Neural cell (in vitro differentiated cells): Measurements from ENCODE around the gene CDKAL1. TPM values are rescaled to one million over a fixed set of nuclear protein-coding genes. Genes with fewer than 3 reads are reported as not detected.

Experiments
- H2AFZ ChIP-seq: fragments of 200-600, 300-800 bp; sonication (generic), shearing (Covaris generic); 2 replicates; pipeline ENCODE4 v1.6.0; 2014; ENCODE audit warnings: low read depth, mild to moderate bottlenecking, antibody characterized with exemption, low read length, moderate library complexity
- H3F3A ChIP-seq: fragments of 200-600 bp; shearing (Covaris generic); 2 replicates; pipeline ENCODE4 v1.6.1; 2016; ENCODE audit warnings: mild to moderate bottlenecking, moderate library complexity, mixed read lengths, antibody characterized with exemption, low read length; ENCODE audit not compliant: insufficient read depth, poor library complexity, severe bottlenecking
- H3K27ac ChIP-seq: fragments of 200-600, 300-800 bp; sonication (generic), shearing (Covaris generic); 2 replicates; pipeline ENCODE4 v1.5.1; 2014; ENCODE audit warnings: mild to moderate bottlenecking, low read length, moderate library complexity
- H3K27me3 ChIP-seq: fragments of 300-800, 200-600 bp; sonication (generic), shearing (Covaris generic); 2 replicates; pipeline ENCODE4 v1.6.0; 2014; ENCODE audit warnings: mild to moderate bottlenecking, low read depth, low read length, moderate library complexity; ENCODE audit not compliant: insufficient read depth
- H3K36me3 ChIP-seq: fragments of 300-800, 200-600 bp; sonication (generic), shearing (Covaris generic); 2 replicates; pipeline ENCODE4 v1.5.1; 2014; ENCODE audit warnings: mild to moderate bottlenecking, antibody characterized with exemption, low read length, moderate library complexity; ENCODE audit not compliant: insufficient read depth
- H3K4me2 ChIP-seq: fragments of 300-800, 200-600 bp; sonication (generic), shearing (Covaris generic); 2 replicates; pipeline ENCODE4 v1.6.0; 2014; ENCODE audit warnings: mild to moderate bottlenecking, low read length
- H3K4me3 ChIP-seq: fragments of 300-800, 200-600 bp; sonication (generic), shearing (Covaris generic); 2 replicates; pipeline ENCODE4 v1.5.1; 2014; ENCODE audit warnings: mild to moderate bottlenecking, low read length, moderate library complexity
- H3K79me2 ChIP-seq: fragments of 200-600 bp; shearing (Covaris generic); replicated peaks from 2 replicates; pipeline ENCODE4 v1.6.0; 2014; ENCODE audit warnings: mild to moderate bottlenecking, low read length, moderate library complexity; ENCODE audit not compliant: insufficient read depth
- H3K9ac ChIP-seq: fragments of 300-800, 200-600 bp; sonication (generic), shearing (Covaris generic); 2 replicates; pipeline ENCODE4 v1.6.1; 2016; ENCODE audit warnings: mild to moderate bottlenecking, low read length, mixed read lengths
- H3K9me2 ChIP-seq: fragments of 200-600 bp; shearing (Covaris generic); 2 replicates; pipeline ENCODE4 v1.6.1; 2016; ENCODE audit warnings: mild to moderate bottlenecking, low read length, mixed read lengths; ENCODE audit not compliant: insufficient read depth
- H3K9me3 ChIP-seq: fragments of 200-600, 300-800 bp; sonication (generic), shearing (Covaris generic); 2 replicates; pipeline ENCODE4 v1.6.1; 2016; ENCODE audit warnings: mild to moderate bottlenecking, mixed run types, low read length, moderate library complexity, mixed read lengths
- H4K20me1 ChIP-seq: fragments of 200-600 bp; shearing (Covaris generic); 2 replicates; pipeline ENCODE4 v1.6.1; 2016; ENCODE audit warnings: mild to moderate bottlenecking, mixed run types; ENCODE audit not compliant: insufficient read depth
- EP300 ChIP-seq: fragments of 450-650 bp; conservative IDR thresholded peaks from 2 replicates; pipeline ENCODE4 v1.6.1; 2014; ENCODE audit warnings: antibody characterized with exemption, mild to moderate bottlenecking, moderate library complexity; ENCODE audit not compliant: poor library complexity, severe bottlenecking
- EZH2 ChIP-seq: fragments of 200-600, 300-800 bp; shearing (Covaris generic), sonication (generic); IDR thresholded peaks from 2 replicates; pipeline ENCODE4 v1.6.1; 2014; ENCODE audit warnings: antibody characterized with exemption, low read length, borderline replicate concordance, mild to moderate bottlenecking; ENCODE audit not compliant: insufficient read depth, poor library complexity, severe bottlenecking
- MXI1 ChIP-seq: fragments of 450-650 bp; conservative IDR thresholded peaks from 2 replicates; pipeline ENCODE4 v1.6.1; 2014; ENCODE audit warnings: antibody characterized with exemption, mild to moderate bottlenecking; ENCODE audit not compliant: poor library complexity, severe bottlenecking
- POLR2AphosphoS5 ChIP-seq: IDR thresholded peaks from 2 replicates; pipeline ENCODE4 v1.6.1; 2012
- RAD21 ChIP-seq: fragments of 450-650 bp; conservative IDR thresholded peaks from 2 replicates; pipeline ENCODE4 v1.6.1; 2014; ENCODE audit warnings: antibody characterized with exemption, mild to moderate bottlenecking, moderate library complexity
- SMC3 ChIP-seq: fragments of 450-650 bp; conservative IDR thresholded peaks from 2 replicates; pipeline ENCODE4 v1.6.1; 2014; ENCODE audit warnings: antibody characterized with exemption, mild to moderate bottlenecking, moderate library complexity; ENCODE audit not compliant: poor library complexity
- TAF1 ChIP-seq: IDR thresholded peaks from 2 replicates; pipeline ENCODE4 v1.6.1; 2012; ENCODE audit warnings: low read depth
- polyA plus RNA-seq: library from polyadenylated mRNA; depleted of rRNA; stranded (reverse); fragments of >200 nt; gene quantifications from 2 replicates; pipeline ENCODE4 v1.2.3, GENCODE V29; 2014
- TF ChIP-seq, protein P1 (sequence below): IDR thresholded peaks from 2 replicates; pipeline ENCODE4 v1.6.1; 2012; ENCODE audit warnings: borderline replicate concordance
- TF ChIP-seq, protein P2 (sequence below): fragments of 450-650 bp; IDR thresholded peaks from 2 replicates; pipeline ENCODE4 v1.5.1; 2014; ENCODE audit warnings: antibody characterized with exemption, mild to moderate bottlenecking, moderate library complexity; ENCODE audit not compliant: poor library complexity, severe bottlenecking

The CDKAL1 gene
- polyA plus RNA-seq, 1 donor from 2014 or later: 10.7 TPM

DNA sequence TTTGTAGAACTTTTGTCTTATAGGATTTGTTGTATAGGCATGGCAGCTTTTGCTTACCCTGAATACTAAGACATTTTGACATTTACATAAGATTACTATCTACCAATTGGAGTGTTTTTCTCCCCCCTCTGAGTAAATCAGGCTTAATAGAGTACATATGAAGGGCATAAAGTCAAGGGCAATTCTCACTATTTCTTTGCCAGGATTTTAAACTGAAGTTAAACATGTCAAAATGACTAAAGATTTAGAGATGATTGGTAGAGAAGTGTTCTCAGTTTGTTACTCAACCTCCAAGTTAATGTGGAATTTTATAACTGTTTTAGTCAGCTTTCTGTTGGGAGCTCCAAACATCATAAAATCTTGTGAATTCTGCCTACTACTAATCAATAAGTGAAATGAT lies 157.8 kb downstream of the CDKAL1 start:
- Histone ChIP-seq H3K4me2 (no peak overlapping the region), H3K9ac (no peak overlapping the region), H3F3A (no peaks in the 10 kb centered on the region), H3K9me2 (no peaks in the 10 kb centered on the region), H4K20me1 (no peaks in the 10 kb centered on the region), H3K36me3 (no peaks in the 10 kb centered on the region), H3K9me3 (no peaks in the 10 kb centered on the region), H3K27ac (no peak overlapping the region), H2AFZ (no peak overlapping the region), H3K79me2 (no peaks in the 10 kb centered on the region), H3K27me3 (no peaks in the 10 kb centered on the region), H3K4me3 (no peak overlapping the region)
- TF ChIP-seq MXI1 (no peak), EP300 (no peak), RAD21 (no peak), EZH2 (no peak), SMC3 (no peak), TAF1 (no peak)
- TF ChIP-seq, protein P1, sequence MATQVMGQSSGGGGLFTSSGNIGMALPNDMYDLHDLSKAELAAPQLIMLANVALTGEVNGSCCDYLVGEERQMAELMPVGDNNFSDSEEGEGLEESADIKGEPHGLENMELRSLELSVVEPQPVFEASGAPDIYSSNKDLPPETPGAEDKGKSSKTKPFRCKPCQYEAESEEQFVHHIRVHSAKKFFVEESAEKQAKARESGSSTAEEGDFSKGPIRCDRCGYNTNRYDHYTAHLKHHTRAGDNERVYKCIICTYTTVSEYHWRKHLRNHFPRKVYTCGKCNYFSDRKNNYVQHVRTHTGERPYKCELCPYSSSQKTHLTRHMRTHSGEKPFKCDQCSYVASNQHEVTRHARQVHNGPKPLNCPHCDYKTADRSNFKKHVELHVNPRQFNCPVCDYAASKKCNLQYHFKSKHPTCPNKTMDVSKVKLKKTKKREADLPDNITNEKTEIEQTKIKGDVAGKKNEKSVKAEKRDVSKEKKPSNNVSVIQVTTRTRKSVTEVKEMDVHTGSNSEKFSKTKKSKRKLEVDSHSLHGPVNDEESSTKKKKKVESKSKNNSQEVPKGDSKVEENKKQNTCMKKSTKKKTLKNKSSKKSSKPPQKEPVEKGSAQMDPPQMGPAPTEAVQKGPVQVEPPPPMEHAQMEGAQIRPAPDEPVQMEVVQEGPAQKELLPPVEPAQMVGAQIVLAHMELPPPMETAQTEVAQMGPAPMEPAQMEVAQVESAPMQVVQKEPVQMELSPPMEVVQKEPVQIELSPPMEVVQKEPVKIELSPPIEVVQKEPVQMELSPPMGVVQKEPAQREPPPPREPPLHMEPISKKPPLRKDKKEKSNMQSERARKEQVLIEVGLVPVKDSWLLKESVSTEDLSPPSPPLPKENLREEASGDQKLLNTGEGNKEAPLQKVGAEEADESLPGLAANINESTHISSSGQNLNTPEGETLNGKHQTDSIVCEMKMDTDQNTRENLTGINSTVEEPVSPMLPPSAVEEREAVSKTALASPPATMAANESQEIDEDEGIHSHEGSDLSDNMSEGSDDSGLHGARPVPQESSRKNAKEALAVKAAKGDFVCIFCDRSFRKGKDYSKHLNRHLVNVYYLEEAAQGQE: no peak
- TF ChIP-seq, protein P2, sequence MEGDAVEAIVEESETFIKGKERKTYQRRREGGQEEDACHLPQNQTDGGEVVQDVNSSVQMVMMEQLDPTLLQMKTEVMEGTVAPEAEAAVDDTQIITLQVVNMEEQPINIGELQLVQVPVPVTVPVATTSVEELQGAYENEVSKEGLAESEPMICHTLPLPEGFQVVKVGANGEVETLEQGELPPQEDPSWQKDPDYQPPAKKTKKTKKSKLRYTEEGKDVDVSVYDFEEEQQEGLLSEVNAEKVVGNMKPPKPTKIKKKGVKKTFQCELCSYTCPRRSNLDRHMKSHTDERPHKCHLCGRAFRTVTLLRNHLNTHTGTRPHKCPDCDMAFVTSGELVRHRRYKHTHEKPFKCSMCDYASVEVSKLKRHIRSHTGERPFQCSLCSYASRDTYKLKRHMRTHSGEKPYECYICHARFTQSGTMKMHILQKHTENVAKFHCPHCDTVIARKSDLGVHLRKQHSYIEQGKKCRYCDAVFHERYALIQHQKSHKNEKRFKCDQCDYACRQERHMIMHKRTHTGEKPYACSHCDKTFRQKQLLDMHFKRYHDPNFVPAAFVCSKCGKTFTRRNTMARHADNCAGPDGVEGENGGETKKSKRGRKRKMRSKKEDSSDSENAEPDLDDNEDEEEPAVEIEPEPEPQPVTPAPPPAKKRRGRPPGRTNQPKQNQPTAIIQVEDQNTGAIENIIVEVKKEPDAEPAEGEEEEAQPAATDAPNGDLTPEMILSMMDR: no peak

DNA sequence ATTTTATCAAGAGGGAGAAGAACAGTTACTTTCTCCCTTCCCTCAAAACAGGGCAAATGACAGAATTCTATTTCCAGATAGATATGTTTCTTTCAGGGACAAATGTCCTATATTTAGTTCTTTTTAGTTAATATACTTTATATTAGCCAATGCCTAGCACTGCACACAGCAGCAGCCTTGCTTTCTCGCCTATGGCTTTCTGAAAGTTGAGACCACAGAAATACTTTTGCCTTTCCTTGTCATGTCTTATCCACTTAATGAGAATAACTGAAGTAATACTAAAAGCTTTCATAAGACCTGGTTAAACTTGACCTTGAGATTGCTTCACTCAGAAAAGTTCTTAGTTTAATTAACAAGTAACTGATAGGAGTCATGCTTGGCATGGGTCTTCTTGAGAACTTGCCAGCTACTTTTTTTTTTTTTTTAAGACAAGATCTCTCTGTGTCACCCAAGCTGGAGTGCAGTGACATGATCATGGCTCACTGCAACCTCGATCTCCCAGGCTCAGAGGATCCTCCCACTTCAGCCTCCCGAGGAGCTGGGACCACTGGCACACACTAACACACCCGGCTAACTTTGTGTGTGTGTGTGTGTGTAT lies 159.3 kb downstream of the CDKAL1 start:
- Histone ChIP-seq H3K4me3 (no peak overlapping the region), H3K79me2 (no peaks in the 10 kb centered on the region), H3K27ac (no peak overlapping the region), H4K20me1 (no peaks in the 10 kb centered on the region), H3K36me3 (no peaks in the 10 kb centered on the region), H3K4me2 (no peak overlapping the region), H3F3A (no peaks in the 10 kb centered on the region), H3K9ac (no peak overlapping the region), H3K9me3 (no peaks in the 10 kb centered on the region), H3K9me2 (no peaks in the 10 kb centered on the region), H3K27me3 (no peaks in the 10 kb centered on the region), H2AFZ (no peak overlapping the region)
- TF ChIP-seq EZH2 (no peak), MXI1 (no peak), POLR2AphosphoS5 (no peak), SMC3 (no peak), RAD21 (no peak), TAF1 (no peak), EP300 (no peak)
- TF ChIP-seq, protein P1: no peak
- TF ChIP-seq, protein P2: no peak
